SJCRH30 (cell line): ENCODE measurements around the gene XAGE1A. TPM values are rescaled to one million over a fixed set of nuclear protein-coding genes. Genes with fewer than 3 reads are reported as not detected.
"Not testable (repeated sequence)": the region's sequence is repeated elsewhere in the genome, so short reads cannot be mapped to it uniquely, and the experiment has no call there.

Experiments used
- DNase-seq, 2 experiments: peaks; one replicate each; pipeline ENCODE4 v3.0.0-alpha.2; 2015 to 2020
- H3K27ac ChIP-seq: fragments of 250-450 bp; sonication (Bioruptor Pico); 2 replicates; pipeline ENCODE4 v1.5.1; 2020; ENCODE audit warnings: mild to moderate bottlenecking, moderate library complexity
- H3K27me3 ChIP-seq: fragments of 250-450 bp; sonication (Bioruptor Pico); 2 replicates; pipeline ENCODE4 v1.5.1; 2020; ENCODE audit warnings: mild to moderate bottlenecking, moderate library complexity
- H3K36me3 ChIP-seq: fragments of 250-450 bp; sonication (Bioruptor Pico); 2 replicates; pipeline ENCODE4 v1.5.1; 2020; ENCODE audit warnings: mild to moderate bottlenecking, moderate library complexity
- H3K4me1 ChIP-seq: fragments of 250-450 bp; sonication (Bioruptor Pico); 2 replicates; pipeline ENCODE4 v1.5.1; 2020; ENCODE audit warnings: mild to moderate bottlenecking, moderate library complexity
- H3K4me3 ChIP-seq: fragments of 250-450 bp; sonication (Bioruptor Pico); 2 replicates; pipeline ENCODE4 v1.5.1; 2020; ENCODE audit warnings: mild to moderate bottlenecking, moderate library complexity
- H3K9me3 ChIP-seq: fragments of 250-450 bp; sonication (Bioruptor Pico); replicated peaks from 2 replicates; pipeline ENCODE4 v1.5.1; 2020; ENCODE audit warnings: mild to moderate bottlenecking, moderate library complexity
- total RNA-seq: library from RNA; depleted of rRNA; stranded (reverse); fragments of >200 nt; shearing (Covaris generic); gene quantifications from 2 replicates; pipeline ENCODE4 v1.2.3, GENCODE V29; 2014; rRNA removed

The XAGE1A gene
- total RNA-seq: not detected in 2 replicates

- H3K4me3 ChIP-seq, H3K27me3 ChIP-seq, DNase-seq, H3K4me1 ChIP-seq, H3K36me3 ChIP-seq, H3K9me3 ChIP-seq, H3K27ac ChIP-seq: not testable (repeated sequence)
Observed at GRCh38 chrX:52495545-52496418, at the start of gene XAGE1A. Gene XAGE1A (plus strand): TSS chrX:52495808. CDS start chrX:52497362, 1,554 bp downstream.

- not testable (repeated sequence) for DNase-seq, H3K27me3 ChIP-seq, H3K9me3 ChIP-seq, H3K4me1 ChIP-seq, H3K4me3 ChIP-seq, H3K27ac ChIP-seq, H3K36me3 ChIP-seq
Observed at GRCh38 chrX:52452031-52452430, 43.6 kb upstream of the XAGE1A start.

GRCh38 chrX:52471301-52471700 is 24.3 kb upstream of the XAGE1A start:
- not testable (repeated sequence) for H3K36me3 ChIP-seq, H3K4me3 ChIP-seq, H3K27me3 ChIP-seq, DNase-seq, H3K9me3 ChIP-seq, H3K27ac ChIP-seq, H3K4me1 ChIP-seq

- H3K27ac ChIP-seq, H3K9me3 ChIP-seq: not testable (repeated sequence)
Observed at GRCh38 chrX:52496419-52496772, 788 bp downstream of the XAGE1A start.

GRCh38 chrX:52501362-52501761 is 5.8 kb downstream of the XAGE1A start:
- H3K36me3 ChIP-seq, H3K4me1 ChIP-seq, H3K27me3 ChIP-seq, DNase-seq, H3K4me3 ChIP-seq, H3K9me3 ChIP-seq, H3K27ac ChIP-seq: not testable (repeated sequence)

More at GRCh38 chrX:52496419-52496772, 788 bp downstream of the XAGE1A start:
- DNase-seq, H3K27me3 ChIP-seq, H3K36me3 ChIP-seq, H3K4me1 ChIP-seq, H3K4me3 ChIP-seq: not testable (repeated sequence)

- Histone ChIP-seq H3K36me3 (no peaks in the 10 kb centered on the region), H3K9me3 (no peaks in the 10 kb centered on the region), H3K27me3 (no peaks in the 10 kb centered on the region), H3K4me3 (no peak overlapping the region), H3K4me1 (no peaks in the 10 kb centered on the region), H3K27ac (no peak overlapping the region)
- no peak for DNase-seq
Observed at GRCh38 chrX:52504551-52504950, 8.9 kb downstream of the XAGE1A start.

- H3K9me3 ChIP-seq: no peaks in the 10 kb centered on the region
- H3K27ac ChIP-seq: no peak overlapping the region
- H3K4me3 ChIP-seq: no peak overlapping the region
- H3K27me3 ChIP-seq: no peaks in the 10 kb centered on the region
- DNase-seq: no peak
- H3K4me1 ChIP-seq: no peaks in the 10 kb centered on the region
- H3K36me3 ChIP-seq: no peaks in the 10 kb centered on the region
Observed at GRCh38 chrX:52507331-52507730, 11.7 kb downstream of the XAGE1A start.

- DNase-seq: no peak
Observed at GRCh38 chrX:52509916-52510315, 14.3 kb downstream of the XAGE1A start.

GRCh38 chrX:52511126-52511525 is 15.5 kb downstream of the XAGE1A start:
- not testable (repeated sequence) for H3K9me3 ChIP-seq, H3K27me3 ChIP-seq, H3K36me3 ChIP-seq, H3K27ac ChIP-seq, DNase-seq, H3K4me1 ChIP-seq, H3K4me3 ChIP-seq

More at GRCh38 chrX:52509916-52510315, 14.3 kb downstream of the XAGE1A start:
- Histone ChIP-seq H3K9me3 (no peaks in the 10 kb centered on the region), H3K4me3 (no peak overlapping the region), H3K27ac (no peak overlapping the region), H3K27me3 (no peaks in the 10 kb centered on the region), H3K36me3 (no peaks in the 10 kb centered on the region), H3K4me1 (no peaks in the 10 kb centered on the region)

GRCh38 chrX:52516110-52516986 is 20.7 kb downstream of the XAGE1A start:
- H3K36me3 ChIP-seq, H3K4me1 ChIP-seq, H3K9me3 ChIP-seq, H3K27me3 ChIP-seq, H3K4me3 ChIP-seq, DNase-seq, H3K27ac ChIP-seq: not testable (repeated sequence)

- not testable (repeated sequence) for H3K27ac ChIP-seq, H3K4me3 ChIP-seq, H3K4me1 ChIP-seq, DNase-seq, H3K9me3 ChIP-seq, H3K36me3 ChIP-seq, H3K27me3 ChIP-seq
Observed at GRCh38 chrX:52516987-52517325, 21.3 kb downstream of the XAGE1A start, which contains the start of gene XAGE1B. Gene XAGE1B (minus strand): TSS chrX:52517063. CDS start chrX:52515527, 1,536 bp downstream.

- H3K36me3 ChIP-seq, H3K4me1 ChIP-seq, H3K9me3 ChIP-seq, H3K27ac ChIP-seq, H3K27me3 ChIP-seq, H3K4me3 ChIP-seq, DNase-seq: not testable (repeated sequence)
Observed at GRCh38 chrX:52541051-52541450, 45.4 kb downstream of the XAGE1A start.

- no peaks in the 10 kb centered on the region for H3K4me1 ChIP-seq
- no peak for DNase-seq
- no peak overlapping the region for H3K4me3 ChIP-seq
- H3K36me3 ChIP-seq: no peaks in the 10 kb centered on the region
- no peaks in the 10 kb centered on the region for H3K27me3 ChIP-seq
- H3K9me3 ChIP-seq: no peaks in the 10 kb centered on the region
- H3K27ac ChIP-seq: no peak overlapping the region
Observed at GRCh38 chrX:52542311-52542710, 46.7 kb downstream of the XAGE1A start.

- Histone ChIP-seq H3K4me3 (no peak overlapping the region), H3K36me3 (no peaks in the 10 kb centered on the region), H3K9me3 (no peaks in the 10 kb centered on the region), H3K27ac (no peak overlapping the region), H3K27me3 (no peaks in the 10 kb centered on the region), H3K4me1 (no peaks in the 10 kb centered on the region)
- DNase-seq: no peak
Observed at GRCh38 chrX:52544147-52544840, 48.7 kb downstream of the XAGE1A start.

- H3K27me3 ChIP-seq, H3K27ac ChIP-seq, H3K9me3 ChIP-seq, H3K36me3 ChIP-seq, H3K4me3 ChIP-seq, DNase-seq, H3K4me1 ChIP-seq: not testable (repeated sequence)
Observed at GRCh38 chrX:52548769-52549168, 53.2 kb downstream of the XAGE1A start.
